Measurements from ENCODE around the gene ETV3.

GRCh38 chr1:157110003-157110402, 28.2 kb downstream of the ETV3 start:
- TF ChIP-seq POLR2AphosphoS5 (IDR thresholded peaks at IDR 0.05; ENCODE audit: low read depth, low read length) (no peak), RFX5 (IDR thresholded peaks at IDR 0.05; ENCODE audit: borderline replicate concordance, low read depth, low read length) (no peak), USF2 (IDR thresholded peaks at IDR 0.05; ENCODE audit: low read length) (no peak), POLR2A (IDR thresholded peaks at IDR 0.05; ENCODE audit: control extremely low read depth in 1 of 2, low read depth in 2 of 2, low read length in 2 of 2) (no peak), CBX5 (IDR thresholded peaks at IDR 0.05; ENCODE audit: low read depth, low read length) (no peak), JUN (IDR thresholded peaks at IDR 0.05; ENCODE audit: low read depth, low read length) (no peak), CHD1 (IDR thresholded peaks at IDR 0.05; ENCODE audit: low read depth, low read length) (no peak), GABPA (IDR thresholded peaks at IDR 0.05; ENCODE audit: borderline replicate concordance, insufficient read depth, low read length) (no peak), CTCF (IDR thresholded peaks at IDR 0.05; ENCODE audit: control extremely low read depth in 1 of 3, insufficient read depth in 1 of 3, low read depth in 1 of 3, low read length in 3 of 3) (no peak)

Data from H1 (cell line).